B cell (primary cell): Measurements from ENCODE around the gene CDH13.

Experiments
- CTCF ChIP-seq: fragments of 200-600 bp; IDR thresholded peaks from one replicate; pipeline ENCODE4 v1.8.0; 2022; ENCODE audit warnings: antibody characterized with exemption, mild to moderate bottlenecking
- EZH2 ChIP-seq: IDR thresholded peaks from 2 replicates; pipeline ENCODE4 v1.6.1; 2012; ENCODE audit warnings: borderline replicate concordance, low read depth, mild to moderate bottlenecking, moderate library complexity, low read length; ENCODE audit not compliant: insufficient read depth, poor library complexity, severe bottlenecking

DNA sequence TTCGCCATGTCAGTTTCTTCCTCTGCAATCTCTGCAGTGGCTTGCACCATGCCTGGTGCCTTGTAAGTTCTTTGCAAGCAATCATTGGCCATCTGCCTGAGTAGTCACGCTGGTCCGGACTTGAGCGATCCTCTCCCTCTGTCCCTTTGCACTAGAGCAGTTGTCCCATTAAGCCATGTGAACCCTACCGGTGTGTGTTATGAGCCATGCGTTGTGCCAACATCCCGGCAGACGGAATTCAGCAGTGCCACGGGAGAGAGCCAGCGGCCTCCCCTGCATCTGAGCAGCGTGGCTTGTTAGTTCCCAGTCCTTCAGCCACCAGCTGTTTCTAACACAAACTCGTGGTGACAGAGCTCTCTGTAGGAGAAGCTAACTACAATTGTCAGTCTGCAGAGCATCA is 905.9 kb downstream of the CDH13 start:
- TF ChIP-seq CTCF (no peak), EZH2 (no peak)
